Tibial artery (tissue), 4 donors: ENCODE results near the gene DNAJA3.

ENCODE experiments used
- DNase-seq, 2 donors: peaks; one replicate each; pipeline ENCODE4 v3.0.0-alpha.2; 2019
- H3K27ac ChIP-seq, 2 donors: fragments of 200-600 bp; sonication (generic) in 1 of 2; 1 replicate in 1 of 2; 2 replicates in 1 of 2; pipeline ENCODE4 v1.5.1; 2018 to 2019; ENCODE audit warnings: mild to moderate bottlenecking in 1 of 2
- H3K27me3 ChIP-seq, 2 donors: fragments of 200-600 bp; sonication (generic) in 1 of 2; one replicate each; pipeline versions ENCODE4 v1.5.1 to v1.6.0; 2016 to 2019
- H3K36me3 ChIP-seq, 3 donors: fragments of 200-600 bp; sonication (generic) in 2 of 3; one replicate each; pipeline ENCODE4 v1.5.1; 2016 to 2019; ENCODE audit warnings: mild to moderate bottlenecking in 2 of 3
- H3K4me1 ChIP-seq, 4 donors: fragments of 200-600 bp; sonication (generic) in 2 of 4; 1 replicate in 3 of 4; 2 replicates in 1 of 4; pipeline ENCODE4 v1.5.1; 2016 to 2019
- H3K4me3 ChIP-seq, 2 donors: fragments of 200-600 bp; sonication (generic) in 1 of 2; 1 replicate in 1 of 2; 2 replicates in 1 of 2; pipeline ENCODE4 v1.5.1; 2018 to 2019; ENCODE audit warnings: mild to moderate bottlenecking in 2 of 2
- H3K9me3 ChIP-seq, 3 donors: fragments of 200-600 bp; sonication (generic) in 1 of 3; one replicate each; pipeline ENCODE4 v1.5.1; 2016 to 2019
- CTCF ChIP-seq, 2 experiments: fragments of 200-600 bp in 1 of 2; fragments of 450-650 bp in 1 of 2; IDR thresholded peaks; one replicate each; pipeline ENCODE4 v1.5.1; 2017 to 2019; ENCODE audit warnings: antibody characterized with exemption in 2 of 2, mild to moderate bottlenecking in 1 of 2, moderate library complexity in 1 of 2
- intact Hi-C: fragments of 100-400 bp; cut with DNase I; formaldehyde crosslinking; loops from one replicate; pipeline ENCODE4 v1.15.0; 2023; ENCODE audit warnings: low total_unique reads

Gene DNAJA3

GRCh38 chr16:4443271-4443670 is 17.6 kb downstream of the DNAJA3 start:
- DNase-seq = no peak
- no peak for TF ChIP-seq CTCF (IDR thresholded peaks at IDR 0.05)
- Histone ChIP-seq H3K9me3 (no peaks in the 10 kb centered on the region), H3K36me3 (peaks cover 87 to 100% (median 95%) of the 10 kb centered on the region in 3 donors), H3K27me3 (no peaks in the 10 kb centered on the region), H3K4me3 (no peak overlapping the region), H3K27ac (no peak overlapping the region), H3K4me1 (no peaks in the 10 kb centered on the region)
- intact Hi-C loops = no loop called here

- TF ChIP-seq CTCF (IDR thresholded peaks at IDR 0.05) = no peak
Measured at GRCh38 chr16:4443986-4444385, 18.3 kb downstream of the DNAJA3 start.

GRCh38 chr16:4450430-4450829 is 24.8 kb downstream of the DNAJA3 start:
- no peaks in the 10 kb centered on the region for H3K9me3 ChIP-seq
- intact Hi-C loops = no loop called here
- DNase-seq = no peak
- no peaks in the 10 kb centered on the region for H3K4me1 ChIP-seq
- TF ChIP-seq CTCF (IDR thresholded peaks at IDR 0.05) = no peak
- no peak overlapping the region for H3K4me3 ChIP-seq
- H3K27ac ChIP-seq = no peak overlapping the region
- peaks cover 62 to 100% (median 93%) of the 10 kb centered on the region in 3 donors for H3K36me3 ChIP-seq
- no peaks in the 10 kb centered on the region for H3K27me3 ChIP-seq

More at GRCh38 chr16:4443986-4444385, 18.3 kb downstream of the DNAJA3 start:
- intact Hi-C loops = no loop called here
- peaks cover 86 to 100% (median 96%) of the 10 kb centered on the region in 3 donors for H3K36me3 ChIP-seq
- no peak overlapping the region for H3K27ac ChIP-seq
- H3K9me3 ChIP-seq = no peaks in the 10 kb centered on the region
- H3K27me3 ChIP-seq = no peaks in the 10 kb centered on the region
- no peaks in the 10 kb centered on the region for H3K4me1 ChIP-seq
- no peak for DNase-seq
- no peak overlapping the region for H3K4me3 ChIP-seq

GRCh38 chr16:4450931-4451519 is 25.4 kb downstream of the DNAJA3 start:
- H3K9me3 ChIP-seq = no peaks in the 10 kb centered on the region
- no peak for DNase-seq
- intact Hi-C loops = no loop called here
- peaks cover 62 to 100% (median 93%) of the 10 kb centered on the region in 3 donors for H3K36me3 ChIP-seq
- no peak overlapping the region for H3K27ac ChIP-seq
- no peaks in the 10 kb centered on the region for H3K4me1 ChIP-seq
- H3K27me3 ChIP-seq = no peaks in the 10 kb centered on the region
- H3K4me3 ChIP-seq = no peak overlapping the region
- no peak for TF ChIP-seq CTCF (IDR thresholded peaks at IDR 0.05)

- DNase-seq = no peak
- Histone ChIP-seq H3K36me3 (peaks cover 61 to 100% (median 93%) of the 10 kb centered on the region in 3 donors), H3K4me3 (no peak overlapping the region), H3K9me3 (no peaks in the 10 kb centered on the region), H3K27ac (no peak overlapping the region), H3K4me1 (no peaks in the 10 kb centered on the region), H3K27me3 (no peaks in the 10 kb centered on the region)
- intact Hi-C loops = no loop called here
- no peak for TF ChIP-seq CTCF (IDR thresholded peaks at IDR 0.05)
Measured at GRCh38 chr16:4452674-4453073, 27.0 kb downstream of the DNAJA3 start.

GRCh38 chr16:4454623-4455022 is 29.0 kb downstream of the DNAJA3 start:
- H3K27ac ChIP-seq = no peak overlapping the region
- TF ChIP-seq CTCF (IDR thresholded peaks at IDR 0.05) = no peak
- H3K9me3 ChIP-seq = no peaks in the 10 kb centered on the region
- H3K36me3 ChIP-seq = peaks cover 46 to 100% (median 86%) of the 10 kb centered on the region in 3 donors
- H3K4me1 ChIP-seq = no peaks in the 10 kb centered on the region
- H3K27me3 ChIP-seq = no peaks in the 10 kb centered on the region
- no peak overlapping the region for H3K4me3 ChIP-seq
- intact Hi-C loops = no loop called here
- DNase-seq = no peak
